T47D (cell line): ENCODE results near the gene NDUFA13.

Experiments used
- DNase-seq, 2 experiments: peaks; one replicate each; pipeline versions ENCODE4 v3.0.0 to v3.0.0-alpha.2; 2011 to 2012; ENCODE audit warnings: low read depth in 1 of 2, low spot score in 1 of 2
- JUND ChIP-seq: IDR thresholded peaks from 2 replicates; pipeline ENCODE4 v1.6.1; 2012; ENCODE audit warnings: low read depth
- in situ Hi-C: cut with HindIII; loops from 2 replicates; pipeline ENCODE4 v1.10.0; 2016; ENCODE audit warnings: low sequenced_read_pairs, low pct_unique_long_range_greater_than_20kb

NDUFA13 gene

GRCh38 chr19:19485161-19485997 is 30.6 kb upstream of the NDUFA13 start:
- in situ Hi-C loops, result no loop called here
- TF ChIP-seq JUND, result no peak
- no peak for DNase-seq

GRCh38 chr19:19485998-19486290 is 30.1 kb upstream of the NDUFA13 start:
- in situ Hi-C loops, result no loop called here
- DNase-seq, result no peak
- TF ChIP-seq JUND, result no peak

- no peak for TF ChIP-seq JUND
- no peak for DNase-seq
- in situ Hi-C loops, result no loop called here
Observed at GRCh38 chr19:19486343-19487076, 29.5 kb upstream of the NDUFA13 start.

DNA sequence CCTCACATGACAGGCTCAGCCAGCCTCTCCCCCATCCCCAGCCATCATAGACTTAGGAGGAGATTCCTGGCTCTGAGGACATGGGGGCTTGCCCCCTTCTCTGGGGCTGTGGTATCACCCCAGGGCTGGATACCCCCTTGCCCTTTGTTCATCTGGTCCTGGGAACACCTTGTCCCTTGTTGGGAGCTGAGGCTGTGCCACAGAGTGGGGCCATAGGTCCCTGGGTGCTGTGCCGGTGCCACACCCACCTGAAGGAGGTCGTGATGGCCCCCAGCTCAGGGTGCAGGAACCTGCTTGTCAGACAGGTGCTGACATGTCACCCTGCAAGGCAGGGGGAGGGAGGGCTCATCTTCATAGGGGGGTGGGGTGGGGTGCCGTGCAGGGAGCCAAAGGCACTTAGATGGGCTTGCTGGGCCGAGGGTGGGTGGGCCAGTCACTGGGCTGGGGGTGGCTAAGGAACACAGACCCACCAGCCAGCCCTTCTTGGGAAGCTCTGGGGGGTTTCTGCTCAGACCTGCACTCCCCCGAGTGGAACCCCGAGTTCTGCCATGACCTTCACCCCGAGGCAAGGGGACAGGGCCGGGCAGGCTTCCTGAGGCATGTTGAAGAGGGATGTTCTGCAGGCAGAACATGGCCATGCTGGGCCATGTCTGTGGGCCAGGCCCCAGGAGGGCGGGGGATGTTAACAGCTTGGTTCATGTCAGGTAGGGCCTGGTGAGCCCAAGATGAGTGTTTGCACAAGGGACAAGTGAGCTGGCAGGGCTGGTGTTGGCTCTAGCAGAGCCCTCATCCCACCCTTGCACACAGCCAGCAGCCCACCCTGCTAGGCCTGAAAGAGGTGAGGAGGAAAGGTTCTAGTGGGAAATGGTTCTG is 28.7 kb upstream of the NDUFA13 start:
- TF ChIP-seq JUND, result no peak
- in situ Hi-C loops, result no loop called here
- DNase-seq, result no peak

DNA sequence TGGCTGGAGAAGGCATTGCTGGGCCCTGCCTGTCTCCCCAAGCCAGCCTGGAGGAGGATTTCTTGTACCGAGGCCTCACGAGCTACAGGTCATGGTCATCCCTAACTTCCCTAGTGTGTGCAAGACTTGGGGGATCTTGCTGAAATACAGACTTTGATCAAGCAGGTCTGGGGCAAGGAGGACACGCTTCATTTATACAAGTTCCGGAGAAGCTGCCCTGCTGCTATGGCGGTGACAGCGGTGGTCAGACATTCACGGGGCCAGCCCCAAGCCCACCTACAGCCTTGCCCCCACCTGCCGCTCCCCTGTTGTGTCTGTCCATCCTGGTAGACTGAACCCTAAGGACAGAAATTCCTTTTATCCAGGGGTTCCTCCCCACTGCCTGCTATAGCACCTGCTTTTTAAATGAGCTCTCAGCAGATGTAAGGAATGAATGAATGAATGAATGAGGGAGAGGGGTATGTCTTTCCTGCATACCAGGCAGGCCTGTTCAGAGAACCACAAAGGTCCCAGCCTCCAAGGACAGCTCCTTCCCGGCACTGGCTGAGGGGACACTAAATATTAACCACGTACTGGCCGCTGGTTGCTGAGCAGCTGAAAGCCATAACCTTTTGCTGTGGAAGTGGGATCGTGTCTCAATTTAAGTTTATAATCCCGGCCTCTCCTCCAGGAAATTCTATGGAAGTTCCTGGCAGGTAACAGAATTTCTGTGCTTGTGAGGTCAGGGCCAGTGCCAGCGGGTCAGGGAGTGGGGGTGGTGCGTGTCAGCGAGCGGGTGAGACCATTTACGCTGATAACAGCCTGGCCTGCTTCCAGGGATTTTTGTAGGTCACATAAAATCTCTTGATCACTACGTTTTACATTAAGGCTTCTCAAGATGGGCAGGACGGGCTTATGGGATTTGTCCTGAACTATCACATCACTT is 27.8 kb upstream of the NDUFA13 start:
- no peak for TF ChIP-seq JUND
- no peak for DNase-seq
- in situ Hi-C loops, result no loop called here

GRCh38 chr19:19488875-19489690 is 26.9 kb upstream of the NDUFA13 start:
- in situ Hi-C loops, result no loop called here
- DNase-seq, result peak in 1 of 2 experiments; percentile 76
- no peak for TF ChIP-seq JUND

DNA sequence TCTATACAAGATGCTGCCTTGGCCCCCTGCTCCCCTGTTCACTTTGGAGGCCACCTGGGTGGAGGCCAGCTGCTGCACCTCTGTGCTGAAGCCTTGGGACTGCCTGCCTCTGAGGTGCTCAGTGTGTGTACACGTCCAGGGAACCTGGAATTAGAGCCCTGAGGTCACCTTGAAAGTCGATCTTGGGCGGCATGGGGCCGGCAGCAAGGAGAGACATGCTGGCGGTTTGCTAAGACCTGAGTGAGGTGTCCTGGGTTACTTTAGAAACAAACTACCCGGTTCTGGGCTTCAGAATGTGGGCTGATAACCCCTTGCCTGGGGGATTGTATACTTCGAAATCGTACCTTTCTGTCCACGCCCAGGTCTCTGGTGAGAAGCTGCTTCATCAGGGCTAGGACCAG is 26.2 kb upstream of the NDUFA13 start:
- in situ Hi-C loops, result no loop called here
- DNase-seq, result no peak
- no peak for TF ChIP-seq JUND

DNA sequence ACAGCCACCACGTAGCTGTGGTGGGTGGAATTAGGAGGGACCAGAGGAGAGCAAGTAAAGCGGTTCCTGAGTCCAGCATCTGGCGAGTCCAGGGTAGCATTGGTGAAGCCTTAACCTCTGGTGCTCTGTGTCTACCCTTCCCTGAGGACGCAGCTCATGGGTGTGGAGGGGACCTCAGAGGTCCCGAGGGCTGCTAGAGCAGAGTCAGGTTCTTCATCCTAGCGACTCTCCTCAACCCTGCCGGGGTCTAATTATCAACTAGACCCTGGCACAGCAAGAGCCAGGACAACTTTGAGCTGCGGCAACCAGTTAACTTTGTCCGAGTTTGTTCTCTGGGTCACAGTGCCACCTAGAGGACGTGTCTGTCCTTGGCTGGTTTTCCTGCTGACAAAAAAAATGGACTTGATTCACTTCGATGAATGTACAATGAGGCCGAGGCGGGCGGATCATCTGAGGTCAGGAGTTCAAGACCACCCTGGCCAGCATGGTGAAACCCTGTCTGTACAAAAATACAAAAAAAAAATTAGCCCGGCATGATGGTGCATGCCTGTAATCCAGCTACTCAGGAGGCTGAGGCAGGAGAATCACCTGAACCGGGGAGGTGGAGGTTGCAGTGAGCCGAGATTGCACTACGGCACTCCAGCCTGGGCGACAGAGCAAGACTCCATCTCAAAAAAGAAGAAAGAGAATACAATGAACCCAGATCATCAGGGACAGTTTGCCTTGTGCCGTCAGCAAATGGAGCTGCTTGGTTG is 25.6 kb upstream of the NDUFA13 start:
- DNase-seq, result peak; percentile 69 to 76
- in situ Hi-C loops, result no loop called here
- TF ChIP-seq JUND, result no peak

GRCh38 chr19:19491321-19492025 is 24.6 kb upstream of the NDUFA13 start:
- in situ Hi-C loops, result no loop called here
- DNase-seq, result no peak
- no peak for TF ChIP-seq JUND

DNA sequence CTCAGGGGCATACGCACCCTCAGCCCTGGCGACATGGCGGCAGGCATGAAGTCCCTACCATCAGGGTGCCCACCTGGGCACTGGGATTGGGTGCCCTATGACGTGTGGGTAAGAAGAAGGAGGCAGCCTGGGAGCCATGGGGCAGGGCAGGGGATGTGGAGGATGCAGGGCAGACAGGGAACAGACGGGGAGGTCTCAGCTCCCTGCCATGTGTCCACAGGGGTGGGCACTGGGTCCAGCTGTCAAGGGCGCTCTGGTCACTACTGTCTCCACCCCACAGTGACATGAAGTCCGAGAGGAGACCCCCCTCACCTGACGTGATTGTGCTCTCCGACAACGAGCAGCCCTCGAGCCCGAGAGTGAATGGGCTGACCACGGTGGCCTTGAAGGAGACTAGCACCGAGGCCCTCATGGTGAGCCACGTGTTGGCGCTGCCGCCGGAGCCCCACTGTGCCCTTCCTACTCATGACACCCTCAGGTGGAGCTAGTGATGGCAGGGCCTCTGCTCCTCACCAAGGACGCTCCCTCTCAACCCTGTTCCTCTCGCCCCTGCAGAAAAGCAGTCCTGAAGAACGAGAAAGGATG is 23.9 kb upstream of the NDUFA13 start:
- in situ Hi-C loops, result no loop called here
- TF ChIP-seq JUND, result no peak
- DNase-seq, result no peak
